ENCODE data around the gene OXER1. TPM values are rescaled to one million over a fixed set of nuclear protein-coding genes. Genes with fewer than 3 reads are reported as not detected.

OXER1 gene
- total and polyA plus RNA-seq, 2 experiments from 2014 or later = not detected

- no peak overlapping the region for H3K4me3 ChIP-seq
- H3K4me2 ChIP-seq (ENCODE audit: unreplicated experiment) = no peak overlapping the region
- no peak overlapping the region for H3K9ac ChIP-seq
- H3K9me2 ChIP-seq (ENCODE audit: insufficient read depth) = no peaks in the 10 kb centered on the region
- no peaks in the 10 kb centered on the region for H3K79me2 ChIP-seq (ENCODE audit: insufficient read depth)
- H3K36me3 ChIP-seq (ENCODE audit: low read depth) = no peaks in the 10 kb centered on the region
- H3K27me3 ChIP-seq (replicated peaks; ENCODE audit: insufficient read depth) = no peaks in the 10 kb centered on the region
- TF ChIP-seq EZH2 (IDR thresholded peaks at IDR 0.05; ENCODE audit: insufficient read depth, poor library complexity, severe bottlenecking) (no peak), EZH2phosphoT487 (IDR thresholded peaks at IDR 0.05; ENCODE audit: insufficient read depth, low read depth) (no peak)
- H3K4me1 ChIP-seq (ENCODE audit: insufficient read depth) = peaks cover 5% of the 10 kb centered on the region
- DNase-seq = no peak
- H4K20me1 ChIP-seq (ENCODE audit: insufficient read depth) = no peaks in the 10 kb centered on the region
- H3K9me3 ChIP-seq (ENCODE audit: low read depth) = no peaks in the 10 kb centered on the region
- no peak overlapping the region for H2AFZ ChIP-seq
- in situ Hi-C loops (cut with MboI) = no loop called here
- H3F3A ChIP-seq (ENCODE audit: insufficient read depth) = peaks cover 8% of the 10 kb centered on the region
- H3K27ac ChIP-seq = no peak overlapping the region
- 74 to 77% methylated on average over 5 of the region's 5 CpGs for WGBS, 2 experiments (ENCODE audit: low coverage in 1 of 2, low lambda C conversion rate in 2 of 2, missing lambda C conversion rate in 2 of 2)
These were observed 41.0 kb upstream of the OXER1 start for GRCh38 chr2:42804891-42805290.

- Histone ChIP-seq H3F3A (ENCODE audit: insufficient read depth) (peaks cover 5% of the 10 kb centered on the region), H3K36me3 (ENCODE audit: low read depth) (no peaks in the 10 kb centered on the region), H3K27ac (no peak overlapping the region), H3K4me3 (no peak overlapping the region), H2AFZ (no peak overlapping the region), H3K4me2 (ENCODE audit: unreplicated experiment) (no peak overlapping the region), H4K20me1 (ENCODE audit: insufficient read depth) (no peaks in the 10 kb centered on the region), H3K27me3 (replicated peaks; ENCODE audit: insufficient read depth) (no peaks in the 10 kb centered on the region), H3K9me2 (ENCODE audit: insufficient read depth) (no peaks in the 10 kb centered on the region), H3K79me2 (ENCODE audit: insufficient read depth) (no peaks in the 10 kb centered on the region), H3K9ac (no peak overlapping the region), H3K9me3 (ENCODE audit: low read depth) (no peaks in the 10 kb centered on the region), H3K4me1 (ENCODE audit: insufficient read depth) (peaks cover 4% of the 10 kb centered on the region)
- peak; percentile 35 for DNase-seq
- TF ChIP-seq EZH2 (IDR thresholded peaks at IDR 0.05; ENCODE audit: insufficient read depth, poor library complexity, severe bottlenecking) (no peak), EZH2phosphoT487 (IDR thresholded peaks at IDR 0.05; ENCODE audit: insufficient read depth, low read depth) (no peak)
- in situ Hi-C loops (cut with MboI) = no loop called here
- WGBS, 2 experiments (ENCODE audit: low coverage in 1 of 2, low lambda C conversion rate in 2 of 2, missing lambda C conversion rate in 2 of 2) = 26 to 33% methylated on average over 3 of the region's 3 CpGs
These were observed 40.4 kb upstream of the OXER1 start for GRCh38 chr2:42804338-42804737.

GRCh38 chr2:42802150-42802549 is 38.2 kb upstream of the OXER1 start:
- Histone ChIP-seq H3K36me3 (ENCODE audit: low read depth) (no peaks in the 10 kb centered on the region), H4K20me1 (ENCODE audit: insufficient read depth) (no peaks in the 10 kb centered on the region), H3K4me1 (ENCODE audit: insufficient read depth) (no peaks in the 10 kb centered on the region), H3K9me3 (ENCODE audit: low read depth) (no peaks in the 10 kb centered on the region), H3K4me2 (ENCODE audit: unreplicated experiment) (no peak overlapping the region), H3F3A (ENCODE audit: insufficient read depth) (no peaks in the 10 kb centered on the region), H3K9me2 (ENCODE audit: insufficient read depth) (no peaks in the 10 kb centered on the region), H3K79me2 (ENCODE audit: insufficient read depth) (no peaks in the 10 kb centered on the region), H3K9ac (no peak overlapping the region), H3K27me3 (replicated peaks; ENCODE audit: insufficient read depth) (no peaks in the 10 kb centered on the region), H3K27ac (no peak overlapping the region), H3K4me3 (no peak overlapping the region), H2AFZ (no peak overlapping the region)
- 68 to 77% methylated on average over 6 of the region's 6 CpGs for WGBS, 2 experiments (ENCODE audit: low coverage in 1 of 2, low lambda C conversion rate in 2 of 2, missing lambda C conversion rate in 2 of 2)
- in situ Hi-C loops (cut with MboI) = no loop called here
- TF ChIP-seq EZH2phosphoT487 (IDR thresholded peaks at IDR 0.05; ENCODE audit: insufficient read depth, low read depth) (no peak), EZH2 (IDR thresholded peaks at IDR 0.05; ENCODE audit: insufficient read depth, poor library complexity, severe bottlenecking) (no peak)
- no peak for DNase-seq

- no peak overlapping the region for H3K4me3 ChIP-seq
- no peaks in the 10 kb centered on the region for H3K9me3 ChIP-seq (ENCODE audit: low read depth)
- no peaks in the 10 kb centered on the region for H3F3A ChIP-seq (ENCODE audit: insufficient read depth)
- in situ Hi-C loops (cut with MboI) = no loop called here
- no peaks in the 10 kb centered on the region for H3K36me3 ChIP-seq (ENCODE audit: low read depth)
- H2AFZ ChIP-seq = no peak overlapping the region
- H3K9me2 ChIP-seq (ENCODE audit: insufficient read depth) = no peaks in the 10 kb centered on the region
- 44 to 46% methylated on average over 4 of the region's 4 CpGs for WGBS, 2 experiments (ENCODE audit: low coverage in 1 of 2, low lambda C conversion rate in 2 of 2, missing lambda C conversion rate in 2 of 2)
- H3K4me2 ChIP-seq (ENCODE audit: unreplicated experiment) = no peak overlapping the region
- H3K27ac ChIP-seq = no peak overlapping the region
- no peaks in the 10 kb centered on the region for H3K27me3 ChIP-seq (replicated peaks; ENCODE audit: insufficient read depth)
- no peaks in the 10 kb centered on the region for H3K79me2 ChIP-seq (ENCODE audit: insufficient read depth)
- no peaks in the 10 kb centered on the region for H4K20me1 ChIP-seq (ENCODE audit: insufficient read depth)
- DNase-seq = peak; percentile 29
- no peak for TF ChIP-seq EZH2phosphoT487 (IDR thresholded peaks at IDR 0.05; ENCODE audit: insufficient read depth, low read depth)
- TF ChIP-seq EZH2 (IDR thresholded peaks at IDR 0.05; ENCODE audit: insufficient read depth, poor library complexity, severe bottlenecking) = no peak
- H3K9ac ChIP-seq = no peak overlapping the region
- H3K4me1 ChIP-seq (ENCODE audit: insufficient read depth) = no peaks in the 10 kb centered on the region
These were observed 37.4 kb upstream of the OXER1 start for GRCh38 chr2:42801381-42801780.

- no peak for DNase-seq
- in situ Hi-C loops (cut with MboI) = no loop called here
- Histone ChIP-seq H2AFZ (no peak overlapping the region), H3K9me3 (ENCODE audit: low read depth) (no peaks in the 10 kb centered on the region), H3K79me2 (ENCODE audit: insufficient read depth) (no peaks in the 10 kb centered on the region), H3K36me3 (ENCODE audit: low read depth) (no peaks in the 10 kb centered on the region), H3K9ac (no peak overlapping the region), H3K9me2 (ENCODE audit: insufficient read depth) (no peaks in the 10 kb centered on the region), H3K4me3 (no peak overlapping the region), H3K27me3 (replicated peaks; ENCODE audit: insufficient read depth) (no peaks in the 10 kb centered on the region), H3F3A (ENCODE audit: insufficient read depth) (no peaks in the 10 kb centered on the region), H4K20me1 (ENCODE audit: insufficient read depth) (no peaks in the 10 kb centered on the region), H3K4me1 (ENCODE audit: insufficient read depth) (no peaks in the 10 kb centered on the region), H3K4me2 (ENCODE audit: unreplicated experiment) (no peak overlapping the region), H3K27ac (no peak overlapping the region)
- TF ChIP-seq EZH2phosphoT487 (IDR thresholded peaks at IDR 0.05; ENCODE audit: insufficient read depth, low read depth) (no peak), EZH2 (IDR thresholded peaks at IDR 0.05; ENCODE audit: insufficient read depth, poor library complexity, severe bottlenecking) (no peak)
- 55 to 61% methylated on average over 2 of the region's 2 CpGs for WGBS, 2 experiments (ENCODE audit: low coverage in 1 of 2, low lambda C conversion rate in 2 of 2, missing lambda C conversion rate in 2 of 2)
These were observed 37.0 kb upstream of the OXER1 start for GRCh38 chr2:42800981-42801380.

Measured in GM23248 (cell line).